T-helper 2 cell (primary cell): ENCODE results near the gene CUEDC2.
A peak's percentile ranks its signal among the peaks of the same experiment; 100 is the strongest.

Experiments
- DNase-seq, 5 experiments: peaks; one replicate each; pipeline versions ENCODE4 v3.0.0 to v3.0.0-alpha.2; 2012 to 2022

The CUEDC2 gene

DNA sequence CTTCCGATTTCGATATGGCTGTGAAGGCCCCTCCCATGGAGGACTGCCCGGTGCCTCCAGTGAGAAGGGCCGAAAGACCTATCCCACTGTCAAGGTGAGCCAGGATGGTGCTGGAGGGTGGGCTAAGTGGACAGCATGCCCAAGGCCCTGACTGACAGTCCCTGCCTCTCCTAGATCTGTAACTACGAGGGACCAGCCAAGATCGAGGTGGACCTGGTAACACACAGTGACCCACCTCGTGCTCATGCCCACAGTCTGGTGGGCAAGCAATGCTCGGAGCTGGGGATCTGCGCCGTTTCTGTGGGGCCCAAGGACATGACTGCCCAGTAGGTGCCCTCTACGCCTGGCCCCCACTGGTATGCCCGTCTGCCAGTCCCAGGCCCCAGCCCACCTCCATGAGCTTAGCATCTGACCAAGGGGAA is 35.6 kb downstream of the CUEDC2 start:
- DNase-seq = no peak

DNA sequence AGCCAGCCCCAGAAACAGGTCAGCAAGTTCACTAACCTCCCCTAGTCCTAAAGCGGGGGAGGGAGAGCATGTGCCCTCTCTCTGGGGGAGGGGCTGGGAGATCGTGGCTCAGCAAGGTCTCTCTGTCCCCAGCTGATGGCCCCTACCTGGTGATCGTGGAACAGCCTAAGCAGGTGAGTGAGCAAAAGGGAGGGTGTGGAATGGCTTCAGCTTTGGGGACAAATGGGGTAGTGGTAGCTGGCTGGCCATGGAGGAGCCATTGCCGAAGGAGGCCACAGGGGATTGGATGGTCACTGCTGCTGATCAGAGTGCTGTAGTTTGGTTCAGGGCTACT is 36.1 kb downstream of the CUEDC2 start:
- DNase-seq = peak in 1 of 5 experiments; percentile 36

DNA sequence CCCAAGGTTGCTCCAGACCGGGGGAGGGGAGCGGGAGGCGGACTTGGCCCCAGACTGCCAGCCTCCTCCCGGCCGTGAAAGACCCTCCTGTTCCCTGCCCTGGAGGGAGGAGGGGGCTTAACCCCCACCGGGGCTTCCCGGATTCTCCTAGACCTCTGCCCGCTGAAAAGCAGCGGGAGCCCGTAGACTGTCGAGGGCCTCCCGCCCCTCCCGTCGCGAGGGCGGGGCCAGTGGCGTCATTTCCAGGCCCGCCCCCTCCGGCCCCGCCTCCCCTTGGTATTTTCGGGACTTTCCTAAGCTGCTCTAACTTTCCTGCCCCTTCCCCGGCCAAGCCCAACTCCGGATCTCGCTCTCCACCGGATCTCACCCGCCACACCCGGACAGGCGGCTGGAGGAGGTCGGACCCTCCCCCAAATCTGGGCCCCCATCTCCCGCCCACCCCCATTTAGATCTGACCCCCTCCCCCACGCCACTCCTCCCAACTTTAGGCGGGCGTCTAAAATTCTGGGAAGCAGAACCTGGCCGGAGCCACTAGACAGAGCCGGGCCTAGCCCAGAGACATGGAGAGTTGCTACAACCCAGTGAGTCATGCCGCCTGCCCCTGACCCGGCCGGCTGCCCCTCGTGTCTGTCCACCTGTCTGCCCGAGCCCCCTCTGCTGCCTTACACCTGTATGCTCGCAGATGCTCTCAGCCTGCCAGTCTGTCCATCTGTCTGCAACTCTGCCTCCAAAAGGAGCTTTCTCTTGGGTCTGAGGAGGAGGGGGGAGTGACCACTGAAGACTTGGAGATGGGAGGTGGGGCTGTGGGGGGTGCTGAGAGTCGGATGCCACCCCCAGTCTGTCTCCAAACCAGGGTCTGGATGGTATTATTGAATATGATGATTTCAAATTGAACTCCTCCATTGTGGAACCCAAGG is 36.7 kb downstream of the CUEDC2 start, which contains the start of gene NFKB2:
NFKB2 (plus strand) TSS at position 306 of the 917 bp plus-strand sequence; CDS start at position 561, 255 bp downstream.
- DNase-seq = peak; percentile 83 to 92 (median 91)

DNA sequence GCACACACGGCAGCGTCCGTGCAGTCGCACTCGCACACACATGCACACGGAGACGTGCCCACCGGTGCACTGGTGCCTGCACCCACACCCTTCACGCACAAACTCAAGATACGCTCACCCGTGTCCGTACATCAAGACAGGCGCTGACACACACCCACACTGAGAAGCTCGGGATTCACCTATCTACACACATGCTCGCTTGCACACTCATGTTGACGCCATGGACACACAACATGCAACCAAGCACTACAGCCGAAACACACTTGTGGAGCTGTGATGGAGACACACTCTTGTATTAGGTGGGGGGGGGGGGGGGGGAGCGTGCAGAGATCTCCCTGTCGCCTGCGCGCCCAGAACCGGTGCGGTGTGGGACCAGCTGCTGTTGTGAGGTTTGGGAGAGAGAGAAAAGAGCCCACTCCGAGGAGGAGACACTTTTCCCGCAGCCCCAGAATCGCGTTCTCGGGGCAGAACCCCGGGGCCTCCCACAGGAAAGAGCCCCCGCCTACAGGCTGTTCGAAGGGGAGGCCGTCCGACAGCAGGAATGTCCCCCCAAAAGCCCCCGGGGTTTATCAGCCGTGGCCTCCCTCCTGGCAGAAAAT is 37.5 kb downstream of the CUEDC2 start:
- peak in 3 of 5 experiments; percentile 33 to 86 (median 59) for DNase-seq

DNA sequence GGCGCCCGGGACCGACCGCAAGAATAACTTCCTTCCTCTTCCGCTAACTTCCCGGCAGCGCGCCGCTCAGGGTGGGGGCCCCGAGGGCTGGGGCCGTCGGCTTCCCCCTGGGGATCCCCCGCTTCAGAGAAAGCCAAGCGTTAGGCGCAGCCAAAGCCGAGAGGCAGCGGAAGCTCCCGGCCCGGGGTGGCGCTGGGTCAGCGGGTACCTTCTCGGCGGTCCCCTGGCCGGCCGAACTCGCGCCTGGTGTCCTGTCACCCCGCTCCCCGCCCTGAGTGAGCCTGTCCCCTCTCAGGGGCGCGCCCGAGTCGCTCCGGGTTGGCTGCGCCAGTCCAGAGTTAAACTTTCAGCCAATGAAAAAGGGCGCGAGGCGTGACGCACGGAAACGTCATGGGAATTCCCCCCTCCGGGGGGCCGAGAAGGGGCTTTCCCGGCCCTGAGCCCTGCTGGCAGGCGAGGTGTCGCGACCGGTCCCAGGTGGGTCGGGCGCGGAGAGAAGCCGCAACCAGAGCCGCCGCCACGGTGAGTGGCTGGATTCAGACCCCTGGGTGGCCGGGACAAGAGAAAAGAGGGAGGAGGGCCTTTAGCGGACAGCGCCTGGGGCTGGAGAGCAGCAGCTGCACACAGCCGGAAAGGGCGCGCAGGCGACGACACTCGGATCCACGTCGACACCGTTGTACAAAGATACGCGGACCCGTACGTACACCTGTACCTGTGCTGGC is 38.1 kb downstream of the CUEDC2 start:
- DNase-seq = peak; percentile 94 to 100 (median 98)

DNA sequence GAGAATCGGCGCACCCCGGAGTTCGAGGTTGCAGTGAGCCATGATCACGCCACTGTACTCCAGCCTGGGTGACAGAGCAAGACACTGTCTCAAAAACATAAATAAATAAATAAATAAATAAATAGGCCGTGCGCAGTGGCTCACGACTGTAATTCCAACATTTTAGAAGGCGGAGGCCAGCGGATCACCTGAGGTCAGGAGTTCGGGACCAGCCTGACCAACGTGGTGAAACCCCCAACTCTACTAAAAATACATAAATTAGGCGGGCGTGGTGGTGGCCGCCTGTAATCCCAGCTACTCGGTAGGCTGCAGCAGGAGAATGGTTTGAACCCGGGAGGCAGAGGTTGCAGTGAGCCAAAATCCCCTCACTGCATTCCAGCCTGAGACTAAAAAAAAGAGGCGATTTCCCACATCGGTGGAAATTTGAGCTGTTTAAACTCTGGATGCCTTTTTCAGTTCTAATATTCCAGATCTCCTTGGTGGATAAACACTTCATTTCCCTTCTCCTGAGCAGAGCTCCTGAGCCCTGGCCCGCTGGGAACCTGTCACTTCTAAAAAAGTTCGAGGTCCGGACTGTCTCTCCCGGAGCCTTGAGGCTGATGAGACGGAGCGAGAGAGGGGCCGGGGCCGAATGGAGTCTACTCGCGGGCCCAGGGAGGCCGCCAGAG is 38.8 kb downstream of the CUEDC2 start:
- no peak for DNase-seq

DNA sequence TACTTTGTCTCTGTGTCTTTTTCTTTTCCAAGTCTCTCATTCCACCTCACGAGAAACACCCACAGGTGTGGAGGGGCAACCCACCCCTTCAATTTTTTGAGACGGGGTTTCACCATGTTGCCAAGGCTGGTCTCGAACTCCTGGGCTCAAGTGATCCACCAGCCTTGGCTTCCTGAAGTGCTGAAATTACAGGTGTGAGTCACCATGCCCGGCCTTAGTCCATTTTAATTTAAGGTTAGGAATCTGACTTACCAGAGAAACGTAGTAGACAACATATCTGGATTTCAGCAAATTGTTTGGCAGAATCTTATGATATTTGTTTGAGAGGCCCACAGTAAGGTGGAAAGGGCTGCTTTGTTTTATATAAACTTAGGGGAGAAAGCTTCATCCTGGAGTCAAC is 40.1 kb downstream of the CUEDC2 start:
- DNase-seq = no peak

DNA sequence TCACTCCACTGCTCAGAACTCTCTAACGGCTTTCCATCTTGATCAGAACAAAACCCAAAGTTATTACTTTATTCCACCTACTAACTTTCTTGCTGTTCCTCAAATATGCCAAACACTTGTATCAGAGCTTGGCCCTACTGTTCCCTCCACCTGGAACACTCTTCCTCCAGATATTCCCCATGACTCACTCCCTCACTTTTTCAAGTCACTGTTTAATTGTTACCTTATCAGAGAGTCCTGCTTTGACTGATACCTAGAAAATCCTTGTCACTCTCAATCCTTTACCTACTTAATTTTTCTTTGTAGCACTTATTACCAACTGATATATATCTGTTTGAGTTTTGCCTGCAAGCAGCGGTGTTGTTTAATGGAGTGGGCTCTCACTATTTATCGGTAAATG is 42.5 kb downstream of the CUEDC2 start:
- DNase-seq = no peak

DNA sequence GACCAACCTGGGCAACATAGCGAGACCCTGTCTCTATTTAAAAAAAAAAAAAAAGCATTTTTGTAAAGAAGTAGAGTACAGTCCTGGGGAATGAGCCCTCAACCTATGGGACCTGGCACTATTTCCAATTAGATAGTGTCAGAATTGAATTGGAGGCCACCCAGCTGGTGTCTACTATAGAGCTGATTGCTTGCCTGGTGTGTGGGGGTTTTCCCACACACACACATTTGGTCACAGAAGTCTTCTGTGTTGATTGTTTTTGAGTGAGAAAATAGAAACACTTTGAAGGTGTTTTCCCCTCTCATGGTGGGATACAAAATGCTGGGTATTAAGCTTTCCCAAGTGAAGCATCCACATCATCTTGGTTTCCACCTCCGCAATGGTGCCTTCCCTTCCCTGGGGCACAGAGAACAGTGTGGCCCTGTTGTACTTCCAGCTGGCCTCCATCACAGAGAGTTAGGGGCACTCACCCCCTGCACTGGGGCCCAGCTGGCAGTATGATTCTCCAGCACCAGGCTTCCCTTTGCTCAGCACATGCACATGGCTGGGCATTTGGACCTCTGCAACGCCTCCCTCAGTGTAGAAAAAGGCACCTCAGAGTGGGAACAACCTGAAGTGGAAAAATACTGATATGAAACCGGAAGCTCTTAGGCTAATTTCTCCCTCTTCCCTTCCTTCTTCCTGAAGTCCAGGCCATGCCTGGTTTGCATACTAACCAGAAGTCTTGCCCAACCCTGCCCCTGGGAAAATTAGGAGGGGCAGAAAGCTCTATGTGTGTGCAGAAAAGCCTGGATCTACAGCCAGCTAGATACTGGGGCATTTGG is 47.6 kb downstream of the CUEDC2 start:
- no peak for DNase-seq

DNA sequence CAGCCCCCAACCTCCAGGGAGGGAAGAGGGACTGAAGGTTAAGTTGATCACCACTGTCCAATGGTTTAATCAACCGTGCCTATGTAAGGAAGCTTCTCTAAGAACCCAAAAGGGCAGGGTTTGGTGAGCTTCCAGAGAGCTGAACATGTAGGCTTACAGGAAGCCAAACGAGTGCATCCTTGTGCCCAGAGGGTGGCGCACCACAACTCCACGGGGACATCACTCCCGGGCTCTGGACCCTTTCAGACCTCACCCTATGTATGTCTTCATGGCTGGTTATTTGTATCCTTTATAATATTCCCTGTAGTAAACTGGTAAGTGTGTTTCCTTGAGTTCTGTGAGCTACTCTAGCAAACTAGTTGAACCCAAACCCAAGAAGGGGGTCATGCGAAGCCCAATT is 48.3 kb downstream of the CUEDC2 start:
- no peak for DNase-seq

DNA sequence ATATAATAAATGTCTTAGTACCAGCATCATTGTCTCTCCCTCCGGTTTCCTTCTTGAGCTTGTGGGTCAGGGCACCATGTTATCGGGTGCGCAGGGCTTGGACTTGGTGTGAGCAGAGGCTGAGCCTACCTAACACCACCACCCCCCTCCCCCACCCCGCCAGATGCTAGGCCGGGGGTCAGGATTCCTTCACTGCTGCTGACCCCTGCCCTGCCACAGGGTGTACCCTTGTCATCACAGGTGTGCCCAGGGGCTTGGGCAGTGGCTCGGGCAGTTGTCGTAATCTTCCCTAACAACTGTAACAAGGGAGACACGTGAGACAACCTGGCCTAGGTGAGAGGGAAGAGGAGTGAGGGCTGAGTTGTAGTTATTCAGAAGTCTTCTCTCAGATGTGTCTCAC is 49.5 kb downstream of the CUEDC2 start:
- DNase-seq = no peak

DNA sequence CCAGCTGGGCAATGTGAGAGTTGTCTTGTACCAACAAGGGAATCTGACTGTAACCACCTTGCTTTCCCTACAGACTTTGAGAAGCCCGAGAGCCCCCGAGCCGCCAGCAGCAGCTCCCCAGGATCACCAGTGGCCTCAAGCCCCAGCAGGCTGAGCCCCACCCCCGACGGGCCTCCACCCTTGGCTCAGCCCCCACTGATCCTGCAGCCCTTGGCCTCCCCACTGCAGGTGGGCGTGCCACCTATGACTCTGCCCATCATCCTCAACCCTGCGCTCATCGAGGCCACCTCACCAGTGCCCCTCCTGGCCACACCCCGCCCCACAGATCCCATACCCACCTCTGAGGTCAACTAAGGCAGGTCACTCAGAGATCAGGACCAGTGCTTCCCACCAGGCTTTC is 50.4 kb downstream of the CUEDC2 start:
- DNase-seq = no peak

DNA sequence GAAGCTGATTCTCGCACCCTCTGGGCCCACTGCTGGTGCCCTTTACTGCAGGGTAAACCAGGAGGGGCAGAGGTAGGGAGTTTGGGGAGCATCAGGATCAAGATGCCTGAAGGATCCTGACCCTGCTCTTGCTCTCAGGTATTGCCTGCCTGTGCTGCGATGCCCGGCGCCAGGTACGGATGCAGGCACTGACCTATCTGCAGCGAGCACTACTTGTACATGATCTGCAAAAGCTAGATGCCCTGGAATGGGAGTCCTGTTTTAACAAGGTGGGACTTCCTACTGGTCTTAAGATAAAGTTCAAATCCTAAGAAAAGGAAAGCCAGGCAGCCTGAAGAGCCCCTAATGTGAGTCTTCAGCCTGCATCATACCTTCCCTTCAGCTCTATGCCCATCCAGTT is 53.0 kb downstream of the CUEDC2 start:
- DNase-seq = no peak

DNA sequence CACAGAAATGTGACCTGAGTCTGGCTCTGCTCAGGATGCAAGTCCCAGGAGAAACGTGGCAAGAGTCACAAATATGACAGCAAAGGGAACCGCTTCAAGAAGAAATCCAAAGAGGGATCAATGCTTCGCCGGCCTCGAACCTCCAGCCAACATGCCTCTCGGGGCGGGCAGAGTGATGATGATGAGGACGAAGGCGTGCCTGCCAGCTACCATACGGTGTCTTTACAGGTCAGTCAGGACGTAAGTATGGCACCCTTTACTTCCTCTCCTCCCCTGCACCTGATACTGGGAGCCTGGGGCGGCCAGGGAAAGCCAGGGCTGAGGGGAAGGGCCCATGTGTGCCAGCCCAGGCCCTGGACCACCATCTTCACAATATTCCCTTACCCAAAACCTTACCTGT is 55.5 kb downstream of the CUEDC2 start:
- DNase-seq = no peak

DNA sequence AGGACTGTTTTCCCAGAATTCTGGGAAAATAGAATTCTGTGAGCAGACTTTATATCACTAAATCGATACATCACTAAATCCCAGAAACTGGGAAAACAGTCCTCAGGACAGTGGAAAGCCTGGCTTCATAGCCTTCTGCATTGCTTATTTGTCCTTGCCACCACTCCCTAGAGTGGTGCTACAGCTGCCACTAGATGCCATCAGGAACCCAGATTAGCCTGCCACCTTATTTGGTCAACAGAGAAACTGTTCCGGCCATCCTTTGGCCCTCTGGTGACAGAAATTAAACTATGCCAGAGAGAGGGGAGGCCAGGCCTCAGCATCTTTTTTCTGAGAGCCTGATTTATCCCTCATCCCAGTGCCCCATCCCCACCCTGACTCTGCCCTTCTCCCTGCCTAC is 56.5 kb downstream of the CUEDC2 start:
- DNase-seq = no peak

DNA sequence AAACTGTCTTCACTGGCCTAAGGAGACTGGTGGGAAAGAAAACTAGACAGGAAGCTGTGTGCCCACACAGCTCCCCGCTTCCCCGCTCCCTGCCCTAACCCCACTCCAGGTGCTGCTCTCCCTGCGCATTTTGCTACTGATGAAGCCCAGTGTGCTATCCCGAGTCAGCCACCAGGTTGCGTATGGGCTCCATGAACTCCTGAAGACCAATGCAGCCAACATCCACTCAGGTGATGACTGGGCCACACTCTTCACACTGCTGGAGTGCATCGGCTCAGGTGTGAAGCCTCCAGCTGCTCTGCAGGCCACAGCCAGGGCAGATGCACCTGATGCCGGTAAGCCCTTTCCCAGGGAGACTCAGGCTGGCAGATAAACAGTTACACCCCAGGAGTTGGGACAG is 57.1 kb downstream of the CUEDC2 start:
- DNase-seq = no peak
